Measurements from ENCODE around the gene PTPN12.
"Not testable (repeated sequence)": the region's sequence is repeated elsewhere in the genome, so short reads cannot be mapped to it uniquely, and the experiment has no call there.

The PTPN12 gene

GRCh38 chr7:77537136-77537777, at the start of gene PTPN12:
Gene PTPN12 (plus strand): TSS chr7:77537295. CDS start chr7:77537547, 252 bp downstream.
- DNase-seq (ENCODE audit: low read depth, low spot score), result no peak

- DNase-seq (ENCODE audit: low read depth, low spot score), result no peak
These were observed 48.1 kb upstream of the PTPN12 start for GRCh38 chr7:77488986-77489385.

- DNase-seq (ENCODE audit: low read depth, low spot score), result no peak
These were observed 40.0 kb upstream of the PTPN12 start for GRCh38 chr7:77497079-77497478.

DNA sequence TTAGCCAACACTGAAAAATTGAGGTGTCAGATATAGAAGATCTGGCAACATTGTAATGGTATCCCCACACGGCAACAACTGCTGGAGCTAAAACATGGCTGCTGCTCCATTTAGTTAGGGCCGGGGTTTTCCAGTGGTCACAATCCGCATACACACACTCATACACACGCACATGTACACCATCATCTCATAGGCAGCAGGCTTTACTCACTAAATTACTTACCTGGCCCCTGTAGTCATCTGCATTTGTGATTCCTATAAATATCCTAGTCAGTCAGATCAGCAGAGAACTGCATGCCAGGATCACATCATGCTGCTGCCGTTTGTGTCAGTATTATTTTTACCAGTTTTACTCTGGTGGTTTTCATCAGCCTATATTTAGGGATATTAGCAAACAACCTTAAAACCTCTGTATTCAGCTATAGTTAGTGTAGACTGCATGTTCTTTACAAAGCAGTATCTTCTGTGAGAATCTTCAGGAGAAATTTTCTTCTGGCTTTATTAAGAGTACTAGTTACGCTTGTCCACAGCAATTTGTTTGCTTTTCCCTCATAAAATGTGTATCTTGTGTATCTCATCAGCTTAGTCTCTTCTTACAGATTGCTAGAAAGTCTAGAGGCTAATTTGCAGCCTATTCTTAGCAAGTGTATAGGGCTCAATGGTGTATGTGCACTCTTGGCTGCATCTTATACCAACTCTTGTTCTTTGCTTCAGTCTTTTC, 38.3 kb upstream of the PTPN12 start:
- DNase-seq (ENCODE audit: low read depth, low spot score), result no peak

DNA sequence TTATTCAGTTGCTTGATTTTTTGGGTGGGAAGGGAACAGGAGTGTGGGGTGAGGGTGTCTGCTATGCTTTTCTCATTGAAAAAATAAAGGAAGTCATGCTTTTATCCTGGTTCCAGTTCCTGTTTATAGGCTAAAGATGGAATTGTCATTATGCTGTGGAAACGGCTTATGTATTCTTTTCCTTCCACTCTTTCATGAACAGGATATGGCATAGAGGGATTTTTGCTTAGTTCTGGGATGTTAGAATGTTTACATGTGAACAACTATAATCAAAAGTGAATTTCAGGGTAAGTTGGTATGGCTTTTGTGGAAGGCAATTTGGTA, 35.9 kb upstream of the PTPN12 start:
- no peak for DNase-seq (ENCODE audit: low read depth, low spot score)

GRCh38 chr7:77504951-77505350, 32.1 kb upstream of the PTPN12 start:
- DNase-seq (ENCODE audit: low read depth, low spot score), result no peak

GRCh38 chr7:77506899-77507298, 30.2 kb upstream of the PTPN12 start:
- DNase-seq (ENCODE audit: low read depth, low spot score), result no peak

DNA sequence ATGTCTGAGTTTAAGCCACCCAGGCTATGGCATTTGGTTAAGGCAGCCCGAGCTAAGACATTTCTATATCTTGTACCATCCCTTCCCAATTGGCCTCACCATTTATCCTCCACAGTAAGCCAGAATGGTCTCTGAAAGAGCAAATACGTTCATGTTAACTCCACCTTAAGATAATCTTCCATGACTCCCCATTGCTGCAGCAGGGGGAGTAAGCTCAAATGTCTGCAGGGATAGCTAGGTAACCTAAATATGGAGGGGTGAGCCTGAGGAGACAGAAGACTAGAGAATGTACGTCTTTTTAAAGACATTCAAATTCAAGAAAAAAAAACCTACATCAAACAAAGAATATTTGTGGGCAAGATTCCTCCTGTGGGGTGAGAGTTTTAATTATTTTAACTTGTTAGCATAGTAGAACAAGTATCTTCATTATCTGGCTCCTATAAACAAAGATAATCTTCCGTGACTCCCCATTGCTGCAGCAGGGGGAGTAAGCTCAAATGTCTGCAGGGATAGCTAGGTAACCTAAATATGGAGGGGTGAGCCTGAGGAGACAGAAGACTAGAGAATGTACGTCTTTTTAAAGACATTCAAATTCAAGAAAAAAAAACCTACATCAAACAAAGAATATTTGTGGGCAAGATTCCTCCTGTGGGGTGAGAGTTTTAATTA, 24.0 kb upstream of the PTPN12 start:
- not testable (repeated sequence) for DNase-seq (ENCODE audit: low read depth, low spot score)

DNA sequence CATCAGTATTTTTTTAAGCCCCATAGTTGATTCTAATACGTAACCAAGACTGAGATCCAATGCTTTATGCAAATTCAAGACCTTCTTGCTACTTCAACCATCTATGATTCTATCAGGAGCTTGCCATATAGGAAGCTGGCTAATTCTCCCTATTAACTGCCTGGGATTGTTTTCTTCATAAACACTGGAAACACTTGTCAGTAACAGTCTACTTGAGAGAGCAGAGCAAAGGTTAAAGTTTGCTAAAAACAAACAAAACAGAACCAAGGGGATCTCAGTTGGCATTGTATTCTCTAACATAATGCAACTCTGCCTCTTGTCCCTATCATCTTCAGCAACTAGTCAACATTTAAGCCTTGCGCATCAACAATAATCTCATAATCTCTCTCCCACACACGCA, 21.0 kb upstream of the PTPN12 start:
- no peak for DNase-seq (ENCODE audit: low read depth, low spot score)

GRCh38 chr7:77520261-77520660, 16.8 kb upstream of the PTPN12 start:
- DNase-seq (ENCODE audit: low read depth, low spot score), result no peak

- DNase-seq (ENCODE audit: low read depth, low spot score), result not testable (repeated sequence)
These were observed 15.6 kb upstream of the PTPN12 start for GRCh38 chr7:77521537-77521936.

DNA sequence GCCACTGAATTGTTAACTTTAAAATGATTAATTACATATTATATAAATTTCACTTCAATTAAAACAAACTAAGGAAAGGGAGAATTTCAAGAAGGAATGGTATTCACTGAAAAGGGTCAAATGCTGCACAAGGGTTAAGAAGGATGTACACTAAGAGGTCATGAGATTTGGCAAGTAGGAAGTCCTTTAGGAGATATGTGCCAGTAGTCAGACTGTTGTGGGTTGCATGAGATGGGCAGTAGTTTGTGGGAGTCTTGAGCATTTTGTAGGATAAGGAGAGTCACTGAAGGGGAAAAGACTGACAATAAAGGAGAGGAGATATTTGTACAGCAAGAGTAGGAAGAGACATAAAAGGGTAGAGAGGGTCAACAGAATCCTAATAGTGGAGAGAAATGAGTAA, 12.4 kb upstream of the PTPN12 start:
- DNase-seq (ENCODE audit: low read depth, low spot score), result no peak

DNA sequence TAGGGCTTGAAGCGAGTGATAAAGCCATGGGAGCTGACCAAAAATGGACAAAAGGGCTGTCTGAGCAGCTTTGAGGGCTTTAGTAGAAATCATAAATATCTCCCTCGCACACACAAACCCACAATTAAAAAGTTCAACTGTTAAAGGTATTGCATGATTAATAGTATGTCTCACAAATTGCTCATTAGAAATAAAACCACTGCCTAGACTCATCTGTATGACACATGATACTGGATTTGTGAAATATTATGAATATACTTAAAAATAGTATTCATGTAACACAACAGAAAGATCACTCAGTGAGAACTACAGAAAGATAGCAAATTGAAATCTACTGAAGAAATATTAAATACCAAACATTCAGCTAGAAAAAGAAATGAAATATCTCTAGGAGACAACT, 11.9 kb upstream of the PTPN12 start:
- DNase-seq (ENCODE audit: low read depth, low spot score), result no peak

- DNase-seq (ENCODE audit: low read depth, low spot score), result no peak
These were observed 8.7 kb upstream of the PTPN12 start for GRCh38 chr7:77528368-77528767.

GRCh38 chr7:77529279-77529678, 7.8 kb upstream of the PTPN12 start:
- no peak for DNase-seq (ENCODE audit: low read depth, low spot score)

DNA sequence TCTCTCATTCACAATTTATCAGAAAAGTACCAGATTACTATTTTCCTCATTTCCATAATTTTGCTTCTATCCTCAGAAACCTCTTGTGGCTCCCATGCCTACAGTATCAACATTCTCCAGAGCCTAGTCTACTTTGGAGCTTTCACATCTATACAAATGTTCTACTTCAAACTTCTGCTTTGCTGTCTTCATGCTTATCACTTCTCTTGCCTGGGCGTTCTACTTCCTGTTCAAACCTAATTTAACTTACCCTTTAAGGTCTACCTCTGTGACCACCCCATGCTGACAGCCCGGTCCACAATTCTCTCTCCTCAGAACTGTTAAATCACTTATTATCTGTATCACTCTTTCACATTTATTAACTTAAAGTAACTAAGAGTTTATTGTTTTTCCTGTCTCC, 6.1 kb upstream of the PTPN12 start:
- DNase-seq (ENCODE audit: low read depth, low spot score), result no peak

DNA sequence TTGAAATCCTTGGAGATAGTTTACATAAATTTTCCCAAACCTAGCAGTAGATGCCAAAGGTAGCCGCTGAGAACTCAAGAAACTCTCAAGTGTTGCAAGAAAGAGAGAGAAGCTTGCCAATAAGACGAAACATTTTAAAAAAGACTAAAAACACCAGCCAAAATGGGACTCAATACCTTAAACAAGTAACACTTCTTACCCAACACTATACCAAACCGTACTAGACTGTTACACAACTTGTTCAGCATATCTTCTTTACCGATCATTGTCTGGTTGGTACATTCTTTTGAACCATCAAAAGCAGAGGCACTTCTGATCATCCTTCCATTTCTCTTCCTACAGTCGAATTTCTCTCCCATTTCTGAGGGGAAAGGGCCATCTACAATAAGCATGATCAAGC, 4.8 kb upstream of the PTPN12 start:
- no peak for DNase-seq (ENCODE audit: low read depth, low spot score)

DNA sequence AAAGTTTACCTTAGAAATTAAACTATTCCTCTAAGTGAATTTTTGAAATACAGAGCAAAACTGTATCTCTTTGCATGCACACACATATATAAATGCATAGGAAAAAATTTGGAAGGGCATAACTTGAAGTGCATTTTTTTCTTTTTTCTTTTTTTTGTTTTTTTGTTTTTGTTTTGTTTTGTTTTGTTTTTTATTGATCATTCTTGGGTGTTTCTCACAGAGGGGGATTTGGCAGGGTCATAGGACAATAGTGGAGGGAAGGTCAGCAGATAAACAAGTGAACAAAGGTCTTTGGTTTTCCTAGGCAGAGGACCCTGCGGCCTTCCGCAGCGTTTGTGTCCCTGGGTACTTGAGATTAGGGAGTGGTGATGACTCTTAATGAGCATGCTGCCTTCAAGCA, 4.4 kb upstream of the PTPN12 start:
- DNase-seq (ENCODE audit: low read depth, low spot score), result not testable (repeated sequence)

DNA sequence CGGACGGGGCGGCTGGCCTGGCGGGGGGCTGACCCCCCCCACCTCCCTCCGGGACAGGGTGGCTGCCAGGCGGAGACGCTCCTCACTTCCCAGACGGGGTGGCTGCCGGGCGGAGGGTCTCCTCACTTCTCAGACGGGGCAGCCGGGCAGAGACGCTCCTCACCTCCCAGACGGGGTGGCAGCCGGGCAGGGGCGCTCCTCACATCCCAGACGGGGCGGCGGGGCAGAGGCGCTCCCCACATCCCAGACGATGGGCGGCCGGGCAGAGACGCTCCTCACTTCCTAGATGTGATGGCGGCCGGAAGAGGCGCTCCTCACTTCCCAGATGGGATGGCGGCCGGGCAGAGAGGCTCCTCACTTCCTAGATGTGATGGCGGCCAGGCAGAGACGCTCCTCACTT, 3.0 kb upstream of the PTPN12 start:
- not testable (repeated sequence) for DNase-seq (ENCODE audit: low read depth, low spot score)

DNA sequence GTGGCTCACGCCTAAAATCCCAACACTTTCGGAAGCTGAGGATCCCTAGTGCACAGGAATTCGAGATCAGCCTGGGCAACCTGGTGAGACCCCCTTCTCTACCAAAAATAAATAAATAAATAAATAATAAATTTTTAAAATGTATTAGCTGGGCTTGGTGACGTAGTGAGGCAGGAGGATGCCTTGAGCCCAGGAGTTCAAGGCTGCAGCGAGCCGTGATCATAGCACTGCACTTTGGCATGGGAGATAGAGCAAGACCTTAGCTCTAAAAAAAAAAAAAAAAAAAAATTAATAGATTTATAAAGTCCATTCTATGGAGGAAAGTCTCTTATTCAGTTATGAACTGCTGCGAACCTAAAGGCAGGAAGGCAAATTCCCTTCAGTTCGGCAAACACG, 1.1 kb upstream of the PTPN12 start:
- no peak for DNase-seq (ENCODE audit: low read depth, low spot score)

DNA sequence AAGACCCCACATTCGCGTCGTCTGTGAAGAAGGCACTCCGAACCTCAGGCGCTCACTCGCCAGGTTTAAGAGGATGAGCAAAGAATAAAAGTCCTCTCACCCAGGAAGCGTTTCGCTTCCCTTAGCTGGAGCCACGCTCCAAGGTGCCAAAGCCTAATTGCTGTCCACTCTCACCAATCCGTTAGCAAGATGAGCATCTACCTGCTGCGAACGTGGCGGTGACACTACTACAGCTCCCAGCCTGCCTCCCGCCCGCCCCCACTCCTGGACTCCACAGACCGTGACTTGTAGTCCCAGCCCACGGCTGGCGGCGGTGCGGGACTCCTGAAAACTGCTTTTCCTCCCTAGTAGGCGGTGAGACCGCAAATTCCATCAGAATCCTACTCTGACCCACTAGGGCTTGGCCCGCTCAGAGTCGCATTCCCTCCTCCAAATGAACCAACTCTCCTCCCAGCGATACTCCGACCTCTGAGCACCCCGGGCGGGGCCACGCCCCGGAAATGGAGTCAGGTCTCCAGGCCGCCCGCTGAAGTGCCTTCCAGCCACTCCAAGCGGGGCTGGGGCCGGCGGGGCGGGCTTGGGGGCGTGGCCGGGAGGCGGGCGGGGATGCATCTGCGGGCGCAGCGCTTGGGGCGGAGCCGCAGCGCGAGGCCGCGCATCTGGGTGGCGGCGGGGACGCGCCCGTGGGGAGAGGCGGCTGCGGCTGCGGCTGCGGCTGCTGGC, 521 bp upstream of the PTPN12 start:
- DNase-seq (ENCODE audit: low read depth, low spot score), result peak; percentile 84

GRCh38 chr7:77537778-77538280, 734 bp downstream of the PTPN12 start:
- peak; percentile 7 for DNase-seq (ENCODE audit: low read depth, low spot score)

All from smooth muscle cell of the brain vasculature (primary cell).